ENCODE results near the gene ARHGAP21. TPM values are rescaled to one million over a fixed set of nuclear protein-coding genes. Genes with fewer than 3 reads are reported as not detected.
"Not testable (repeated sequence)": the region's sequence is repeated elsewhere in the genome, so short reads cannot be mapped to it uniquely, and the experiment has no call there.

The ARHGAP21 gene
- polyA plus RNA-seq (2011; rRNA removed) (93.1 and 126 TPM in 2 replicates), polyA minus RNA-seq (2011; rRNA and poly(A)+ RNA removed) (126 and 169 TPM in 2 replicates)

DNA sequence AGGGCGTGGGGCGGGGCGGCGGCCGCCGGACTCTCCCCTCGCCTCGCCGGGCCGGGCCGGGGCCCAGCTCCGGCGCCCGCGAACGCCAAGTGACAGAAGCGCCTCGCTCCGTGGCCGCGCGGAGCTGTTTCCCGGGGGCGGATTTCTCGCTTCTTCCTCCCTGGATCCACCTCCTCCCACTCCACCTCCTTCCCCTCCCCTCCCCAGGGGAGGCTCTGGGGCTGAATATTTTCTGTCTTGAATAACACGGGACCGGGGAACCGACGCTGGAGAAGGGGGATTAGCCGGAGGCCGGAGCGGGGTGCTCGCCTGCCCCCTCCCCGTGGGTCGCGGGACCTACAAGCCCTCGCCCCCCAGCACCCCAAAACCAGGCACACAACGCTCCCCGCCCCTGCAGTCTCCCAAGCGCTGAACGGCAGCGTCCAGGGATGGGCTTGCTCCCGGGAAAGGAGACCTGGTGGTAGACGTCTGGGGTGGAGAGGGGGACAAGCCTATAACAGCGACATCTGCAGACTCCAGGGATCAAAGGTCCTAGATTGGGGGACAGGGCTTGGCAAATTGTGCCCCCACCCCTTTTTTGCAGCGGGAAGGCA lies at the start of gene ARHGAP21:
Gene ARHGAP21 (minus strand): TSS at position 100 of the 593 bp plus-strand sequence. CDS start 1,988 bp downstream, outside the sequence.
- ChIA-PET CTCF (interaction anchor here (0.9 to 1.0 kb wide), 2 partner anchors 81 to 130 kb away, joined by 3 read pairs; no protein-coding TSS in a partner anchor), POLR2A (interaction anchor here (0.6 to 1.8 kb wide), 3 partner anchors 134 to 228 kb away, joined by 3 to 7 read pairs (median 4); partner anchors contain the start of gene PRTFDC1)
- Histone ChIP-seq H3K27ac (ENCODE audit: low read depth, low read length) (peak within 1 kb of the TSS; percentile 84), H3K27me3 (ENCODE audit: control insufficient read depth, insufficient read depth, low read length) (no peaks in the 10 kb centered on the region), H3K9me3 (ENCODE audit: control insufficient read depth, insufficient read depth, low read length) (no peaks in the 10 kb centered on the region; the same call in 1 of the 2 replicates), H3K4me3 (ENCODE audit: low read depth, low read length) (peak within 1 kb of the TSS; percentile 84)
- DNase-seq (ENCODE audit: low read depth, low spot score), result no peak
- TF ChIP-seq, protein P1, sequence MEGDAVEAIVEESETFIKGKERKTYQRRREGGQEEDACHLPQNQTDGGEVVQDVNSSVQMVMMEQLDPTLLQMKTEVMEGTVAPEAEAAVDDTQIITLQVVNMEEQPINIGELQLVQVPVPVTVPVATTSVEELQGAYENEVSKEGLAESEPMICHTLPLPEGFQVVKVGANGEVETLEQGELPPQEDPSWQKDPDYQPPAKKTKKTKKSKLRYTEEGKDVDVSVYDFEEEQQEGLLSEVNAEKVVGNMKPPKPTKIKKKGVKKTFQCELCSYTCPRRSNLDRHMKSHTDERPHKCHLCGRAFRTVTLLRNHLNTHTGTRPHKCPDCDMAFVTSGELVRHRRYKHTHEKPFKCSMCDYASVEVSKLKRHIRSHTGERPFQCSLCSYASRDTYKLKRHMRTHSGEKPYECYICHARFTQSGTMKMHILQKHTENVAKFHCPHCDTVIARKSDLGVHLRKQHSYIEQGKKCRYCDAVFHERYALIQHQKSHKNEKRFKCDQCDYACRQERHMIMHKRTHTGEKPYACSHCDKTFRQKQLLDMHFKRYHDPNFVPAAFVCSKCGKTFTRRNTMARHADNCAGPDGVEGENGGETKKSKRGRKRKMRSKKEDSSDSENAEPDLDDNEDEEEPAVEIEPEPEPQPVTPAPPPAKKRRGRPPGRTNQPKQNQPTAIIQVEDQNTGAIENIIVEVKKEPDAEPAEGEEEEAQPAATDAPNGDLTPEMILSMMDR (IDR thresholded peaks at IDR 0.05; ENCODE audit: low read depth, low read length), result no peak

DNA sequence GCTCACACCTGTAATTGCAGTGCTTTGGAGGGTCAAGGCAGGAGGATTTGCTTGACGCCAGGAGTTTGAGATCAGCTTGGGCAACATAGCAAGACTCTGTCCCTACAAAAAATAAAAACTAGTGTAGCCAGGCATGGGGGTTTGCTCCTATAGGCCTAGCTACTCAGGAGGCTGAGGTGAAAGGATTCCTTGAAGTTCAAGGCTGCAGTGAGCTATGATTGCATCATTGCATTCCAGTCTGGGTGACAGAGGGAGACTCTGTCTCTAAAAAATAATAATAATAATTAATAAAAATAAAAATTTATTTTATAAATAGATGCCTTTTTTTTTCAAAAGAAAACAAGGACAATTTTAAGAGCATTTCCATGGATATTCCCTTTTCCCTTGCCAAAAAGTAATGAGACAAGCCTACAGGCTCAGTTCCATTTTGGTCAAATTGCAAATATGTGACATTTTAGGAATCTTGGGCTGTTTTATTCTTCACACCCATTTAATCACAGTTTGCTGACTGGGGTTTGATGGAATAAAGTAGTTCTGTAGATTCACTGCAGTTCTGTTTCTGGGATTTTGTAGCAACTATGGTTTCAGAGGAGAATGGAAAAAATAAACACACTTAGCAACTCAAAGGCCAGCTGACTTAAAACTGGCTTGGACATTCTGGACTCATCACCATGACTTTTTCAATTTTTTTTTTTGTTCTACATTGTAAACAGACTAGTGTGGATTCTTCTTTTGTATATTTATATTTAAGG lies 48.4 kb upstream of the ARHGAP21 start:
- CTCF ChIA-PET, result interaction anchor here (0.9 to 1.5 kb wide), 2 partner anchors 155 to 309 kb away, joined by 3 to 4 read pairs; no protein-coding TSS in a partner anchor
- no peaks in the 10 kb centered on the region for H3K9me3 ChIP-seq (ENCODE audit: control insufficient read depth, insufficient read depth, low read length)
- no peaks in the 10 kb centered on the region for H3K27me3 ChIP-seq (ENCODE audit: control insufficient read depth, insufficient read depth, low read length)
- H3K4me3 ChIP-seq (ENCODE audit: low read depth, low read length), result no peak overlapping the region
- DNase-seq (ENCODE audit: low read depth, low spot score), result peak; percentile 29
- H3K27ac ChIP-seq (ENCODE audit: low read depth, low read length), result no peak overlapping the region
- POLR2A ChIA-PET, result no interaction called here
- TF ChIP-seq, protein P1 (IDR thresholded peaks at IDR 0.05; ENCODE audit: low read depth, low read length), result no peak

DNA sequence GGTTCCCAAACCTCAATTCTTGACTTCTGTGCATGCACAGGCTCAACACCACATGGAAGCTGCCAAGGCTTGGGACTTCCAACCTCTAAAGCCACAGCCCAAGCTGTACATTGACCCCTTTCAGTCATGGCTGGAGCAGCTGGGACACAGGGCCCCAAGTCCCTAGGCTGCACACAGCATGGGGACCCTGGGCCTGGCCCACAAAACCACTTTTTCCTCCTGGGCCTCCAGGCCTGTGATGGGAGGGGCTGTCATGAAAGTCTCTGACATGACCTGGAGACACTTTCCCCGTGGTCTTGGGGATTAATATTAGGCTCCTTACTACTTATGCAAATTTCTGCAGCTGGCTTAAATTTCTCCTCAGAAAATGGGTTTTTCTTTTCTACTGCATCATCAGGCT lies 41.3 kb upstream of the ARHGAP21 start:
- H3K9me3 ChIP-seq (ENCODE audit: control insufficient read depth, insufficient read depth, low read length); POLR2A ChIA-PET; CTCF ChIA-PET; H3K4me3 ChIP-seq (ENCODE audit: low read depth, low read length); H3K27me3 ChIP-seq (ENCODE audit: control insufficient read depth, insufficient read depth, low read length); H3K27ac ChIP-seq (ENCODE audit: low read depth, low read length); DNase-seq (ENCODE audit: low read depth, low spot score): not testable (repeated sequence)

DNA sequence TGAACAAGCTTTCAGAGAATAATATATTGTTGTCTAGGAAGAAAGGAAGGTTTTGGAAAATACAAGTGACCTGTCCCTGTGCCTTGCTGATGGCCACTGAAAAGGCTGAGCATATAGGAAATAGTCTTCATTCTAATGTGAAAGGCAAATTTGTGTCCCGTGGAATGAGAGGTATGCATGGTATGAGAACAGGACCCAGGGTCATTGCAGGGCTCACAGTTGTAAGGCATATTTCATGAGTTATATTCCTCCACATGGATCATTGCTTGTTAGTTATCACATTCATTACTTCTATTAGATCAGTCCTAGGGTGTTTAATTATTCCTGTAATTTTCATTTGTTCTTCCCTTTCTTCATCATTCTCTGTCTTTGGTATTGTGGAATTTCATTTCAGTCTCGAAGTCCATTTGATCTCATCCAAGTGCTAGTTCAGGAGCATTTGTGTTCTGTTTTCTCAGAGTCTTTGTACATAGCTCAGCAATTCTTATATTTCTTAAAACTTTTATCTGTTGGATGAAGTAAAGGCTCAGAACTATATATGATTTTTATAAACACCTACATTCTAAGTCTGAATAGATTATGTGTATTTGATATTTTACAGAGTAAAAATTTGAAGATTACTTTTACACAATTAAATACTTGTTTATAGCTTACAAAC lies 39.4 kb upstream of the ARHGAP21 start:
- peaks cover 6% of the 10 kb centered on the region for H3K9me3 ChIP-seq (ENCODE audit: control insufficient read depth, insufficient read depth, low read length)
- no peak overlapping the region for H3K4me3 ChIP-seq (ENCODE audit: low read depth, low read length)
- CTCF ChIA-PET, result interaction anchor here (0.5 kb wide), 1 partner anchor 146 kb away, joined by 3 read pairs; no protein-coding TSS in a partner anchor
- peak overlapping the region; percentile 31 for H3K27ac ChIP-seq (ENCODE audit: low read depth, low read length)
- H3K27me3 ChIP-seq (ENCODE audit: control insufficient read depth, insufficient read depth, low read length), result no peaks in the 10 kb centered on the region
- TF ChIP-seq, protein P1 (IDR thresholded peaks at IDR 0.05; ENCODE audit: low read depth, low read length), result no peak
- POLR2A ChIA-PET, result interaction anchor here (0.7 kb wide), 1 partner anchor 127 kb away, joined by 10 read pairs; no protein-coding TSS in a partner anchor
- DNase-seq (ENCODE audit: low read depth, low spot score), result no peak

DNA sequence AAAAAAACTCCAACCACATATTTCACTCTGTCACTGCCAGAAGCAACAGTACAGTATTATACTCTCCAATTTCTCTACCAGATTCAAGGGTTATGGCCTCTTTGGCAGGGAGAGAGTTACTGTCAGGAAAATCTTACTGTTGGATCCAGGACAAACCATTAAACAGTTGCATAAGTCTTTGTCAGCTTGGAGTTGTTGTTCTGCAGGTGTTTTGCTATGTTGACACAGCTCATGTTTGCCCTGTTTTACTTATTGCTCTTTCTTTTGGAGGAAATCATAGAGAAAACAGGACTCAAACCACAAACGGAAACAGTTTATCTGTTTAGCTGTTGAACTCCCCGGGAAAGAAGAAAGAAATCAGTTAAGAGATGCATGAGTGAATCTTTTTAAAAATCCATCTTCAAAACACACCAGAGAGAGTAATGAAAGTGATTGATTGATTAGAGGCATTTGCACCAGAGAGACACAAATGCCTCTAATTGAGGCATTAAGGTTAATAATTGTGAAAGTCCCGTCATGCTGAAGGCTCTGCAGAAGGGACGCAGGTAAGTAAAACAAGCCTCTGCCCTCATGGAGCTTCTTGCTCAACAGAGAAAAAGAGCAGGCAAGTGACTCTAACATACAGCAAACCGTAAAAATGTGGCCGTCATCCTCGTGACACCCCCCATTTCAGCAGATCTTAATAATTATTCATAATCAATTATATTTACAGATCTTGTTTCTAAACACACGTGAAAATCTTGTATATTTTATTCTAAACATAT lies 38.7 kb upstream of the ARHGAP21 start:
- no peak for DNase-seq (ENCODE audit: low read depth, low spot score)
- peaks cover 6% of the 10 kb centered on the region for H3K9me3 ChIP-seq (ENCODE audit: control insufficient read depth, insufficient read depth, low read length)
- no peak overlapping the region for H3K27ac ChIP-seq (ENCODE audit: low read depth, low read length)
- H3K4me3 ChIP-seq (ENCODE audit: low read depth, low read length), result no peak overlapping the region
- ChIA-PET POLR2A (no interaction called here), CTCF (interaction anchor here (1.1 kb wide), 1 partner anchor 319 kb away, joined by 3 read pairs; no protein-coding TSS in a partner anchor)
- TF ChIP-seq, protein P1 (IDR thresholded peaks at IDR 0.05; ENCODE audit: low read depth, low read length), result no peak
- no peaks in the 10 kb centered on the region for H3K27me3 ChIP-seq (ENCODE audit: control insufficient read depth, insufficient read depth, low read length)

All from AG04450 (cell line).